IMR-90 (cell line): ENCODE data around the gene ADCY5. TPM values are rescaled to one million over a fixed set of nuclear protein-coding genes. Genes with fewer than 3 reads are reported as not detected.

Source experiments
- ATAC-seq: fragments of 200-7000 bp; cut with Tn5 transposase; 2 replicates; pipeline ENCODE4 v1.9.1; 2020; ENCODE audit warnings: low read depth, mild to moderate bottlenecking, moderate library complexity
- BruUV-seq: library from RNA; stranded (reverse); fragments of 400-500 nt; replicated peaks from 2 replicates; lab custom pipeline; 2021; lab: Mats Ljungman, UMichigan
- CTCF ChIA-PET: fragments of 300-600 bp; formaldehyde crosslinking; extraction: SDS; loops from one replicate; lab custom pipeline; 2021; ENCODE audit warnings: antibody characterized with exemption; lab: Yijun Ruan, JAX
- POLR2A ChIA-PET: fragments of 300-600 bp; sonication (Branson Sonifier 250); formaldehyde crosslinking; loops from one replicate; lab custom pipeline; 2022; ENCODE audit warnings: antibody characterized with exemption; ENCODE audit not compliant: unreplicated experiment; lab: Charles Lee
- DNase-seq: peaks from one replicate; pipeline ENCODE4 v3.0.0; 2013
- H2AFZ ChIP-seq: replicated peaks from 2 replicates; pipeline ENCODE3; 2013; ENCODE audit warnings: low read length, mild to moderate bottlenecking; ENCODE audit not compliant: poor library complexity
- H2AK5ac ChIP-seq: 2 replicates; pipeline ENCODE4 v1.6.1; 2013; ENCODE audit warnings: low read depth, low read length, inconsistent platforms
- H2AK9ac ChIP-seq: replicated peaks from 2 replicates; pipeline ENCODE3; 2013; ENCODE audit warnings: mild to moderate bottlenecking, low read depth, low read length, moderate library complexity; ENCODE audit not compliant: poor library complexity
- H2BK120ac ChIP-seq: 2 replicates; pipeline ENCODE4 v1.6.1; 2013; ENCODE audit warnings: low read depth, low read length, inconsistent platforms
- H2BK15ac ChIP-seq: 3 replicates; pipeline ENCODE4 v1.6.1; 2013; ENCODE audit warnings: low read depth, low read length, inconsistent platforms
- H2BK20ac ChIP-seq: 2 replicates; pipeline ENCODE4 v1.6.1; 2013; ENCODE audit warnings: low read depth, mild to moderate bottlenecking, inconsistent platforms, low read length, moderate library complexity
- H2BK5ac ChIP-seq: 2 replicates; pipeline ENCODE4 v1.6.1; 2013; ENCODE audit warnings: mild to moderate bottlenecking, low read depth, low read length, inconsistent platforms; ENCODE audit not compliant: poor library complexity, severe bottlenecking
- H3K14ac ChIP-seq: replicated peaks from 2 replicates; pipeline ENCODE4 v1.6.1; 2013; ENCODE audit warnings: low read depth, low read length, inconsistent platforms
- H3K18ac ChIP-seq: 2 replicates; pipeline ENCODE4 v1.6.1; 2013; ENCODE audit warnings: low read depth, low read length, control low read depth
- H3K23ac ChIP-seq: 2 replicates; pipeline ENCODE4 v1.6.1; 2013; ENCODE audit warnings: low read depth, low read length, inconsistent platforms
- H3K27ac ChIP-seq: 2 replicates; pipeline ENCODE4 v1.5.1; 2013; ENCODE audit warnings: mild to moderate bottlenecking, control low read depth, low read length; ENCODE audit not compliant: insufficient read depth
- H3K27me3 ChIP-seq: 2 replicates; pipeline ENCODE4 v1.6.1; 2013; ENCODE audit warnings: low read length; ENCODE audit not compliant: control insufficient read depth, insufficient read depth
- H3K36me3 ChIP-seq: 2 replicates; pipeline ENCODE4 v1.6.1; 2013; ENCODE audit warnings: low read length, mixed read lengths; ENCODE audit not compliant: control insufficient read depth, insufficient read depth
- H3K4ac ChIP-seq: 2 replicates; pipeline ENCODE4 v1.6.1; 2013; ENCODE audit warnings: low read depth, low read length, inconsistent platforms
- H3K4me1 ChIP-seq: 2 replicates; pipeline ENCODE4 v1.6.1; 2013; ENCODE audit warnings: low read length, mixed read lengths; ENCODE audit not compliant: control insufficient read depth, insufficient read depth
- H3K4me2 ChIP-seq: 2 replicates; pipeline ENCODE4 v1.6.1; 2013; ENCODE audit warnings: low read depth, mild to moderate bottlenecking, control low read depth, low read length, moderate library complexity
- H3K4me3 ChIP-seq: 2 replicates; pipeline ENCODE4 v1.5.1; 2013; ENCODE audit warnings: low read depth, mild to moderate bottlenecking, control low read depth, low read length, moderate library complexity; ENCODE audit not compliant: insufficient read depth
- H3K56ac ChIP-seq: 2 replicates; pipeline ENCODE4 v1.6.1; 2013; ENCODE audit warnings: low read length, inconsistent platforms; ENCODE audit not compliant: insufficient read depth; ENCODE audit errors: extremely low read depth
- H3K79me1 ChIP-seq, 2 experiments: 2 replicates each; pipeline ENCODE4 v1.6.1; 2013; ENCODE audit warnings: low read length in 2 of 2, inconsistent platforms in 1 of 2, low read depth in 1 of 2
- H3K9ac ChIP-seq: 2 replicates; pipeline ENCODE4 v1.6.1; 2013; ENCODE audit warnings: low read depth, low read length, control low read depth
- H3K9me1 ChIP-seq: 2 replicates; pipeline ENCODE4 v1.6.1; 2013; ENCODE audit warnings: low read length, inconsistent platforms; ENCODE audit not compliant: insufficient read depth
- H3K9me3 ChIP-seq: 2 replicates; pipeline ENCODE4 v1.6.1; 2013; ENCODE audit warnings: low read length; ENCODE audit not compliant: control insufficient read depth, insufficient read depth
- H4K20me1 ChIP-seq: 2 replicates; pipeline ENCODE4 v1.6.1; 2013; ENCODE audit warnings: low read length, inconsistent platforms; ENCODE audit not compliant: insufficient read depth
- H4K5ac ChIP-seq: 2 replicates; pipeline ENCODE4 v1.6.1; 2013; ENCODE audit warnings: mild to moderate bottlenecking, low read depth, low read length, control low read depth
- H4K8ac ChIP-seq, 2 experiments: 2 replicates each; pipeline ENCODE4 v1.6.1; 2013; ENCODE audit warnings: low read depth in 2 of 2, low read length in 2 of 2, control low read depth in 1 of 2, inconsistent platforms in 1 of 2
- H4K91ac ChIP-seq: 2 replicates; pipeline ENCODE4 v1.6.1; 2013; ENCODE audit warnings: low read depth, low read length, inconsistent platforms; ENCODE audit not compliant: insufficient read depth
- BHLHE40 ChIP-seq: fragments of 150-350 bp; IDR thresholded peaks from 2 replicates; pipeline ENCODE4 v1.6.1; 2016; ENCODE audit warnings: mild to moderate bottlenecking, low read depth, low read length
- CHD1 ChIP-seq: IDR thresholded peaks from 2 replicates; pipeline ENCODE4 v1.6.1; 2012; ENCODE audit warnings: low read depth, low read length, improper control_type of control experiment
- MAZ ChIP-seq: IDR thresholded peaks from 2 replicates; pipeline ENCODE4 v1.6.1; 2012; ENCODE audit warnings: low read depth, mild to moderate bottlenecking, low read length, improper control_type of control experiment, moderate library complexity, borderline replicate concordance
- MXI1 ChIP-seq: IDR thresholded peaks from 2 replicates; pipeline ENCODE4 v1.6.1; 2012; ENCODE audit warnings: low read depth, mild to moderate bottlenecking, low read length, moderate library complexity, borderline replicate concordance
- NFE2L2 ChIP-seq: fragments of 150-350 bp; IDR thresholded peaks from 2 replicates; pipeline ENCODE4 v1.6.1; 2016; ENCODE audit warnings: low read depth, mild to moderate bottlenecking, low read length
- POLR2A ChIP-seq: IDR thresholded peaks from 2 replicates; pipeline ENCODE4 v1.6.1; 2012; ENCODE audit warnings: mild to moderate bottlenecking, low read depth, low read length
- RFX5 ChIP-seq: IDR thresholded peaks from 2 replicates; pipeline ENCODE4 v1.8.0; 2012; ENCODE audit warnings: low read depth, mild to moderate bottlenecking, low read length, moderate library complexity
- SMC3 ChIP-seq: fragments of 150-350 bp; IDR thresholded peaks from 2 replicates; pipeline ENCODE4 v1.6.1; 2016; ENCODE audit warnings: low read depth, mild to moderate bottlenecking, antibody characterized with exemption, low read length, moderate library complexity
- WGBS, 2 experiments: methylation state at CpG; one replicate each; pipeline versions ENCODE4 v1.1.5 to v1.1.7; 2013; ENCODE audit warnings: missing lambda C conversion rate in 2 of 2; ENCODE audit not compliant: insufficient read length in 1 of 2; ENCODE audit errors: extremely low coverage in 2 of 2; 5-methylcytosine and 5-hydroxymethylcytosine counted together
- dilution Hi-C: fragments of 300-500 bp; cut with HindIII; formaldehyde crosslinking; loops from one replicate; pipeline ENCODE4 v1.14.3; 2018; ENCODE audit warnings: low sequenced_read_pairs; ENCODE audit not compliant: unreplicated experiment
- in situ Hi-C: fragments of 300-500 bp; cut with MboI; formaldehyde crosslinking; loops from 3 replicates; pipeline ENCODE4 v1.14.3; 2019; ENCODE audit warnings: low sequenced_read_pairs, inconsistent platforms, mixed read lengths
- intact Hi-C: fragments of 100-400 bp; cut with micrococcal nuclease; formaldehyde crosslinking; loops from 2 replicates; pipeline ENCODE4 v1.10.0; 2022
- polyA plus RNA-seq, 3 experiments: library from polyadenylated mRNA; depleted of rRNA; stranded (reverse); fragments of >200 nt; gene quantifications; 2 replicates each; pipeline ENCODE4 v1.2.3, GENCODE V29; 2012; ENCODE audit warnings: low replicate concordance in 1 of 3
- total RNA-seq: library from RNA; depleted of rRNA; stranded (reverse); fragments of >200 nt; gene quantifications from 2 replicates; pipeline ENCODE4 v1.2.3, GENCODE V29; 2012
- TF ChIP-seq, protein P1 (sequence below): fragments of 150-350 bp; IDR thresholded peaks from 2 replicates; pipeline ENCODE4 v1.6.1; 2017; ENCODE audit warnings: mild to moderate bottlenecking, antibody characterized with exemption, low read length, low read depth
- TF ChIP-seq, protein P2 (sequence below): conservative IDR thresholded peaks from 2 replicates; pipeline ENCODE4 v1.5.1; 2012; ENCODE audit warnings: mild to moderate bottlenecking, low read depth, low read length, improper control_type of control experiment

Gene ADCY5
- total and polyA plus RNA-seq, 2 of the 4 experiments (the other 2 are of a cell fraction) = 0.14 to 0.18 TPM

DNA sequence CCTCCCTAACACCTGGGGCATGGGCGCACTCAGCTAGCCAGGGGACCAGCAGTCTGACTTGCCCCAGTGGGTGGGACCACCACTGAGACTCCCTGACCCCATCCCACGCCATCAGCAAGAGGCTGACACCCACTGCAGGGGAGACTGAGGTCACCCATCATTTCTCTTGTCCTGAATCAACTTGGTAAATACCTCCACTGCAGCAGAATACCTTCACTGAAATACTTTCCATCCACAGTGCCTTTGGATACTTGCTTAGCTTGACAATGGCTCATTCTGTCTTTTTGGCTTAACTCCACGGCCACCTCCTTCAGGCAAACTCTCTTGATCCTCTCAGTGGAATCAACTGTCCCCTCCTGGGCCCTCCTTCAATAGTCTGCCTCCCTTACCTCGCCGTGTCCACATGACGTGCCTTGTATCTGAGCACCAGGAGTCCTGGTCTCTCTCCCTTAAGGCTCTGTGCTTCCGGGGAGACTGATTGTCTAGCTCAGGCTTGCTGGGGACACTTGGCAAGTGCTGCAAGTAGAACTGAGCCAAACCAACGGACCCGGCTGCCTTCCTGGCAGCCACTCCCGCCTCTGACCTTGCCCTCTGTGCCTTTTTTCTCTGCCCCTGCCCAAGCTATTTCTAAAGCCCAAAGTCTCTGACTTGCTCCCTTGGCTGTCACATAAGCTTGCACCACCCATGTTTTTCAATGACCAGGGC lies 119.1 kb downstream of the ADCY5 start (continued):
- TF ChIP-seq, protein P1, sequence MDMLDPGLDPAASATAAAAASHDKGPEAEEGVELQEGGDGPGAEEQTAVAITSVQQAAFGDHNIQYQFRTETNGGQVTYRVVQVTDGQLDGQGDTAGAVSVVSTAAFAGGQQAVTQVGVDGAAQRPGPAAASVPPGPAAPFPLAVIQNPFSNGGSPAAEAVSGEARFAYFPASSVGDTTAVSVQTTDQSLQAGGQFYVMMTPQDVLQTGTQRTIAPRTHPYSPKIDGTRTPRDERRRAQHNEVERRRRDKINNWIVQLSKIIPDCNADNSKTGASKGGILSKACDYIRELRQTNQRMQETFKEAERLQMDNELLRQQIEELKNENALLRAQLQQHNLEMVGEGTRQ = no peak

DNA sequence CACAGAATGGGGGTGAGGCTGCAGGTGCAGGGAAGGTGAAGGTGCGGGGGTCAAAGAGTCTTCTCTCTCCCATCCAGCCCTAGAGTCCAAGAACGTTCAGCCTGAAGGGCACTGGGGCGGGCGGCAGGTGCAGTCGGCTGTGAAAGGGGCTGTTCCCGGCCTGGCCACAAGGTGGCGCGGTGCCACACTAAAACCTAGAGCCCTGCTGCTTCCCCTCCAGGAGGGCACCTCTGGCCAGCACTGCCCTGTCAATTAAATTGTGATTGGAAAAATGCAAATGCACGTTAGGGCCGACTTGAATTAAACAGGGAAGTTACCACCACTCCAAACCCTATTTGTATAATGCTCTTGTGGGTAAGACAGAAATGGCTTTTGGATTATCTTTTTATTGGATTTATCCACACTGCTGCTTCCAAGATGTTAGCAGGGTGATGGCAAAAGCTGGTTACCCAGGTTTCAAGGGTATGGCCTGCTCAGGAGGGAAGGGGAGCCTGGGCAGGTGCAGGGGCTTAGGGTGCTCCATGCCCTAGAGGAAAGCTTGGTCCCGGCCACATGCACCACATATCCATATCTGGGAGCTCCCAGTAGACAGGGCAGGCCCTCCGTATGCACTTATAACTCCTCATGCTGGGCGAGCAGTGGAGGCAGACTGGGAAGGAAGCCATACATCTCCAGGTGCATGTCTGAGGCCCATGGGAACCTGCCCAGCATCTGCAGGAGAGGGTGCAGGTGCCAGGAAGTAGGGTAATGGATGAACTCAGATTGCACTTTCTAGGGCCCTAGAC lies 119.8 kb downstream of the ADCY5 start:
- Histone ChIP-seq H4K5ac (no peak overlapping the region), H2BK120ac (no peak overlapping the region), H2AK9ac (no peak overlapping the region), H3K79me1 (no peaks in the 10 kb centered on the region), H3K4ac (no peak overlapping the region), H3K4me3 (no peak overlapping the region), H2AFZ (peak overlapping the region; percentile 49), H2AK5ac (no peak overlapping the region), H4K20me1 (peaks cover 6% of the 10 kb centered on the region; the same call in 1 of the 2 replicates), H3K27me3 (peaks cover 46% of the 10 kb centered on the region), H2BK15ac (no peak overlapping the region), H3K18ac (no peak overlapping the region), H3K27ac (no peak overlapping the region), H3K9me3 (no peaks in the 10 kb centered on the region), H3K4me1 (no peaks in the 10 kb centered on the region), H3K56ac (no peak overlapping the region), H3K4me2 (no peak overlapping the region), H3K9ac (no peak overlapping the region), H4K91ac (no peak overlapping the region), H3K23ac (no peak overlapping the region), H3K14ac (no peak overlapping the region), H2BK20ac (no peak overlapping the region), H4K8ac (no peak overlapping the region), H3K9me1 (no peaks in the 10 kb centered on the region), H2BK5ac (no peak overlapping the region), H3K36me3 (no peaks in the 10 kb centered on the region)
- WGBS, 2 experiments = 60% methylated on average over 1 of the region's 13 CpGs; no CpG with 5 or more reads in 1 of the 2 experiments
- ChIA-PET POLR2A (no interaction called here), CTCF (interaction anchor here (0.7 to 1.0 kb wide), 3 partner anchors 161 to 228 kb away, joined by 3 read pairs; no protein-coding TSS in a partner anchor)
- intact Hi-C loops = loop anchor here (1.0 kb wide), 2 partner anchors 160 to 230 kb away; no protein-coding TSS in a partner anchor
- dilution Hi-C loops = no loop called here
- BruUV-seq = no TSS peak
- DNase-seq (peak; percentile 34), ATAC-seq (peak; percentile 98)
- in situ Hi-C loops = loop anchor here (5.0 kb wide), 2 partner anchors 158 to 228 kb away; no protein-coding TSS in a partner anchor
- TF ChIP-seq RFX5 (no peak), BHLHE40 (no peak), CHD1 (no peak), MXI1 (no peak), POLR2A (no peak), SMC3 (peak; percentile 93), MAZ (0 out of 2 replicates have a peak, but pooled peaks have one; percentile 14), NFE2L2 (no peak)
- TF ChIP-seq, protein P1 = no peak
- TF ChIP-seq, protein P2, sequence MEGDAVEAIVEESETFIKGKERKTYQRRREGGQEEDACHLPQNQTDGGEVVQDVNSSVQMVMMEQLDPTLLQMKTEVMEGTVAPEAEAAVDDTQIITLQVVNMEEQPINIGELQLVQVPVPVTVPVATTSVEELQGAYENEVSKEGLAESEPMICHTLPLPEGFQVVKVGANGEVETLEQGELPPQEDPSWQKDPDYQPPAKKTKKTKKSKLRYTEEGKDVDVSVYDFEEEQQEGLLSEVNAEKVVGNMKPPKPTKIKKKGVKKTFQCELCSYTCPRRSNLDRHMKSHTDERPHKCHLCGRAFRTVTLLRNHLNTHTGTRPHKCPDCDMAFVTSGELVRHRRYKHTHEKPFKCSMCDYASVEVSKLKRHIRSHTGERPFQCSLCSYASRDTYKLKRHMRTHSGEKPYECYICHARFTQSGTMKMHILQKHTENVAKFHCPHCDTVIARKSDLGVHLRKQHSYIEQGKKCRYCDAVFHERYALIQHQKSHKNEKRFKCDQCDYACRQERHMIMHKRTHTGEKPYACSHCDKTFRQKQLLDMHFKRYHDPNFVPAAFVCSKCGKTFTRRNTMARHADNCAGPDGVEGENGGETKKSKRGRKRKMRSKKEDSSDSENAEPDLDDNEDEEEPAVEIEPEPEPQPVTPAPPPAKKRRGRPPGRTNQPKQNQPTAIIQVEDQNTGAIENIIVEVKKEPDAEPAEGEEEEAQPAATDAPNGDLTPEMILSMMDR = peak; percentile 87
